MM.1S (cell line): Measurements from ENCODE around the gene ADAMTS17.

Experiments used
- EZH2 ChIP-seq: fragments of 300-600 bp; sonication (generic); optimal IDR thresholded peaks from 2 replicates; pipeline ENCODE3; 2017; ENCODE audit warnings: low read depth, mild to moderate bottlenecking, antibody characterized with exemption, low read length, mixed read lengths
- EZH2phosphoT487 ChIP-seq: fragments of 300-600 bp; sonication (generic); IDR thresholded peaks from 2 replicates; pipeline ENCODE4 v1.6.1; 2018; ENCODE audit warnings: antibody characterized with exemption, low read length

DNA sequence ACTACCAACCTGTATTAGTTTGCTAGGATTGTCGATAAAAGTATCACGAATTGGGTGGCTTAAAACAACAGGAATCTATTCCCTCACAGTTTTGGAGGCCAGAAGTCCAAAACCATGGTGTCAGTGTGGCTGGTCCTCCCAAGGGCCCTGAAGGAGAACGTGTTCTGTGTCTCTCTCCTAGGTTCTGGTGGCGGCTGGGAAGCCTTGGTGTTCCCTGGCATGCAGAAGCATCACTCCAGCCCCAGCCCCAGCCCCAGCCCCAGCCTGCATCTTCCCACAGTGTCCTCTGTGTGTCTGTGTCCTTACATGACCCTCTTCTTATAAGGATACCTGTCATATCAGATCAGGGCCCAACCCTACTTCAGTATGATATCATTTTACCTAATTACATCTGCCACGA lies 336.1 kb downstream of the ADAMTS17 start:
- TF ChIP-seq EZH2phosphoT487 (no peak), EZH2 (no peak)
